ENCODE data around the gene SLC9A9. TPM values are rescaled to one million over a fixed set of nuclear protein-coding genes. Genes with fewer than 3 reads are reported as not detected.

The SLC9A9 gene
- total RNA-seq, 1 donor, result 3.5 TPM

DNA sequence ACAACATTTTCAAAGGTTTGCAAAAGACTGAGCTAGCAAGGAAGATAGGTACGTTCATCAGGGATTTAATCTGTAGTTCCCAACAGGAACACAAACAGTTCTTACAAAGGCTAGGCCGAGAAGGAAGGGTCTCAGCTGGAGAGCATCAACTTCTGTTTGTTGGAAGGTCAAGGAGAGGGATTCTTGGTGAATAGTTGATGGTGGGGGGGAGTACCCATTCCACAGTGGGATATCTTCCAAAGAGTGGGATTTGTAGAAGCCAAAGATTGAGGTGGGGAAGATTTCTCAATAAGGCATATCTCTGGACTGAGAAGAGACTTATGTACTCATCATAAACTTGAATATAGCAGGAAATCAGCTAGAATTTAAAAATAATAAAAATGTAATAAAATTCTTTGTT lies 496.9 kb downstream of the SLC9A9 start:
- H3K4me3 ChIP-seq (ENCODE audit: low read depth, low read length), result no peak overlapping the region
- no peak for DNase-seq (ENCODE audit: low read depth)
- TF ChIP-seq CTCF (IDR thresholded peaks at IDR 0.05; ENCODE audit: insufficient read depth, low read depth, low read length), result no peak

DNA sequence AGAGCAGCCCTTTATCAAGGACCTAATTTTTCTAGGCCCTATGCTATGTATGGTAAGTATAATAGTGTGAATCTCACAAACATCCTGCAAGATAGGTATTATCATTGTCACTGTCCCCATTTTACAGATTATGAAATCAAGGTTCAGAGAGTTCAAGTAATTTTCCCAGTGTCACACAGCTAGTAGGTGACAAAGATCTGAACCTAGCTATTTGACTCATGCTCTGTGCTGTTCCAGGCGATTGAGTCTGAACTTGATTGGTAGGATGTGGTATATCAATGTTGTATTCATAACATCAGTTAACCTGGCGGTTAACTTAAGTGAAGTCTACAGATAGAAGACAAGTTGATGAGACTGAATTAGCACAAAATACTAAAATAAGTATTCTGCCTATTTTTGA lies 498.8 kb downstream of the SLC9A9 start:
- H3K4me3 ChIP-seq (ENCODE audit: low read depth, low read length), result no peak overlapping the region
- no peak for DNase-seq (ENCODE audit: low read depth)
- TF ChIP-seq CTCF (IDR thresholded peaks at IDR 0.05; ENCODE audit: insufficient read depth, low read depth, low read length), result no peak

GRCh38 chr3:143348486-143349327 lies 499.6 kb downstream of the SLC9A9 start:
- no peak for DNase-seq (ENCODE audit: low read depth)
- no peak overlapping the region for H3K4me3 ChIP-seq (ENCODE audit: low read depth, low read length)
- TF ChIP-seq CTCF (IDR thresholded peaks at IDR 0.05; ENCODE audit: insufficient read depth, low read depth, low read length), result peak; percentile 18

GRCh38 chr3:143344516-143345165 lies 503.6 kb downstream of the SLC9A9 start:
- peak; percentile 55 for DNase-seq (ENCODE audit: low read depth)
- no peak overlapping the region for H3K4me3 ChIP-seq (ENCODE audit: low read depth, low read length)
- TF ChIP-seq CTCF (IDR thresholded peaks at IDR 0.05; ENCODE audit: insufficient read depth, low read depth, low read length), result no peak

GRCh38 chr3:143343944-143344343 lies 504.3 kb downstream of the SLC9A9 start:
- no peak overlapping the region for H3K4me3 ChIP-seq (ENCODE audit: low read depth, low read length)
- DNase-seq (ENCODE audit: low read depth), result no peak
- TF ChIP-seq CTCF (IDR thresholded peaks at IDR 0.05; ENCODE audit: insufficient read depth, low read depth, low read length), result no peak

- DNase-seq (ENCODE audit: low read depth), result no peak
- H3K4me3 ChIP-seq (ENCODE audit: low read depth, low read length), result no peak overlapping the region
- no peak for TF ChIP-seq CTCF (IDR thresholded peaks at IDR 0.05; ENCODE audit: insufficient read depth, low read depth, low read length)
Measured at GRCh38 chr3:143343031-143343430, 505.2 kb downstream of the SLC9A9 start.
